Retinal pigment epithelial cell (primary cell): ENCODE measurements around the gene CD9.
"Not testable (repeated sequence)": the region's sequence is repeated elsewhere in the genome, so short reads cannot be mapped to it uniquely, and the experiment has no call there.

ENCODE experiments used
- DNase-seq: peaks from one replicate; pipeline ENCODE4 v3.0.0-alpha.2; 2010; ENCODE audit warnings: low read depth
- H3K4me3 ChIP-seq: 2 replicates; pipeline ENCODE4 v1.5.1; 2011; ENCODE audit warnings: mild to moderate bottlenecking, low read length, control low read depth, moderate library complexity
- TF ChIP-seq, protein P1 (sequence below): conservative IDR thresholded peaks from 2 replicates; pipeline ENCODE4 v1.5.1; 2011; ENCODE audit warnings: low read depth, low read length, control low read depth, inconsistent platforms

Gene CD9

DNA sequence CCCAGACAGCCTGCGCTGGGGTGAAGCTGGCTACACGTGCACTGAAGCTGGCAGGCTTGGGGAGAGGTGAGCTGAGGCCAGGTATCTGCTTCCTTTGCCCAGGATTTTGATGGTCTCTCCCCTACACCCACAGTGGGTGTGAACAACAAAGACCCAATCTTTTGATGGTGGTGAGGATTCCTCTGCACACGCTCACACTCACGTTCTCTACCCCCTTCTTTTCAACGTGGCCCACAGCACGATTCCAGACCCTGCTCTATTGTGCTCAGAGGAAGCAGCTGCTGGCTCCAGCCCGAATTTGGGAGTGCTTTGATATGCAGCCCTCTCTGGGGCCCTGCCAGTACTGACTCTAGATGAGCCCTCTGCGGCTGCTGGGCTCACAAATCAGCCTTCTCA is 4.9 kb downstream of the CD9 start:
- TF ChIP-seq, protein P1, sequence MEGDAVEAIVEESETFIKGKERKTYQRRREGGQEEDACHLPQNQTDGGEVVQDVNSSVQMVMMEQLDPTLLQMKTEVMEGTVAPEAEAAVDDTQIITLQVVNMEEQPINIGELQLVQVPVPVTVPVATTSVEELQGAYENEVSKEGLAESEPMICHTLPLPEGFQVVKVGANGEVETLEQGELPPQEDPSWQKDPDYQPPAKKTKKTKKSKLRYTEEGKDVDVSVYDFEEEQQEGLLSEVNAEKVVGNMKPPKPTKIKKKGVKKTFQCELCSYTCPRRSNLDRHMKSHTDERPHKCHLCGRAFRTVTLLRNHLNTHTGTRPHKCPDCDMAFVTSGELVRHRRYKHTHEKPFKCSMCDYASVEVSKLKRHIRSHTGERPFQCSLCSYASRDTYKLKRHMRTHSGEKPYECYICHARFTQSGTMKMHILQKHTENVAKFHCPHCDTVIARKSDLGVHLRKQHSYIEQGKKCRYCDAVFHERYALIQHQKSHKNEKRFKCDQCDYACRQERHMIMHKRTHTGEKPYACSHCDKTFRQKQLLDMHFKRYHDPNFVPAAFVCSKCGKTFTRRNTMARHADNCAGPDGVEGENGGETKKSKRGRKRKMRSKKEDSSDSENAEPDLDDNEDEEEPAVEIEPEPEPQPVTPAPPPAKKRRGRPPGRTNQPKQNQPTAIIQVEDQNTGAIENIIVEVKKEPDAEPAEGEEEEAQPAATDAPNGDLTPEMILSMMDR = no peak
- DNase-seq = no peak
- no peak overlapping the region for H3K4me3 ChIP-seq

DNA sequence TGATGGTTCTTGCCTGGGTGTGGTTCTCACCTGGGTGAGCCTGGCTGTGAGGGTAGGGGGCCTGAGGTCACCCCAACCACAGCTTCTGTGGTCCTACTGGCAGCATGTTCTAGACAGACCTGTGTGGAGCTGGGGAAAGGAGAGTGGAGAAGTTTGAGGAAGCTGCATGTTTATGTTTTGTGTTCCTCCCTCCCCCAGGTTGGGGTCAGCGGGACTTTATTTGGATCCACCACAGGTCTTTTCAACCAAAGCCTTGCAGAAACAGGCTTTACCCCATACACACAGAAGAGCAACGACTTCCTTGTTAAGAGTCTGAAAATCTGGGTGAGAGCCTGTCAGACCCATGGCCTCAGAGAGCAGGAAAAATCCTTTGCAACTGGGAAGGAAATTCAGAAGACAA is 5.6 kb downstream of the CD9 start:
- TF ChIP-seq, protein P1 = no peak
- DNase-seq = no peak

DNA sequence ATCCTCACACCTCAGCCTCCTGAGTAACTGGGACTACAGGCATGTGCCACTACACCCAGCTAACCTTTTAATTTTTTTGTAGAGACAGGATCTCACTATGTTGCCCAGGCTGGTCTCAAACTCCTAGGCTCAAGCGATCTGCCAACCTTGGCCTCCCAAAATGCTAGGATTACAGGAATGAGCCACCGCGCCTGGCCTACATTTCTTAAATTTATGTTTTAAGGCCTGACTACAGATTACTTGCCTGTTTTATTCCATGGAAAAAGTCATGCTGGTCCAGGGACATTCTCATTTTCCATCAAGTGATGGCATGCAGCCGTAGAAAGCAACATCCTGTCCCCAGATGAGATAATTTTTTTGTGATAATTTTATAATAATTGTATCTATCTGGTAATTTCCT is 6.1 kb downstream of the CD9 start:
- H3K4me3 ChIP-seq = no peak overlapping the region
- TF ChIP-seq, protein P1 = no peak
- no peak for DNase-seq

More for the DNA sequence above, 5.6 kb downstream of the CD9 start:
- H3K4me3 ChIP-seq = no peak overlapping the region

DNA sequence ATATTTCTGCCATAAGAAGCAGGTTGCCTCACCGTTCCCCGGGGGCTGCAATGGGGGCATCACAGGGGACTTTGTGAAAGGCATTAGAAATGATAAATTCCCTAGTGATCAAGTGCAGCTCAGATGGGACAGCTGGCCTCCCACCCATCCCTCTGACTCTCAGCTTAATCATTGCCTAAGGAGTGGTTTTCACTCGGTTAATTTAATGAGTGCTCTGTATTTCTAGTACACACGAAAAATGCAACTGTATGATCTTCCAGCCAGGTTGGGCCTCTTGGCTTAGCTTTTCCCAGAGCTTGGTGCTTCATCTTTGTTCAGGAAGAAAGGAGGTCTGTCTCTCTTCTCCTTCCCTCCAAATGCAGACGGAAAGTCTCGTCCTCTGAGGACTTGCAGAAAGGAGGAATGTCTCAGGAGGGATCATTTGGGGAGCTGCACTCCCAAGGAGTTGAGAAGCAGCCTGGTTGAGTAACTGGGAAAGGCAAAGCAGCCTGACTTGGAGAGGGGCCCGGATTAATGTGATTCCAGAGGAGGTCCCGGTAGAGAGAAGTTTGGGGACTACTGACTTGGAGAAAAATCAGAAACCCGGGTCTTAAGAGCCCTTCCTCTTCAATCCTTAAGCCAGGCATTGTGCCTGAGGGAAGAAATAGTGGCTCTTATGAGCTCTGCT is 7.2 kb downstream of the CD9 start:
- TF ChIP-seq, protein P1 = no peak
- H3K4me3 ChIP-seq = no peak overlapping the region

DNA sequence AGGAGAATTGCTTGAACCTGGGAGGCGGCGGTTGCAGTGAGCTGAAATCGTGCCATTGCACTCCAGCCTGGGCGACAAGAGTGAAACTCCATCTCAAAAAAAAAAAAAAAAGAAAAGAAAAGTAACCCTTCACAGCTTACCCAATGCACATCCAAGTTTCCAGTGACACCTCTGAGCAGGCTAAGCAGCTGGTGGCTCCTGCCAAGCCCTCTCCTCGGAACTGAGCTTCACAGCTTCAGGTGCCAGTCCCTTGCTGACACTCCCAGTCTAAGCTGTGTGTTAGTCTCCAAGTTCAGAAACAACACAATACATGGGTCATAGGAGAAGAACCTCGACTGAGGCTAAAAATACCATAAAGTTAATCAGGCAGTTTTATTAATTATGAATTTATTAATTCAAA is 7.9 kb downstream of the CD9 start:
- TF ChIP-seq, protein P1 = no peak
- H3K4me3 ChIP-seq = no peak overlapping the region
- no peak for DNase-seq

More for the DNA sequence above, 7.2 kb downstream of the CD9 start:
- DNase-seq = no peak

DNA sequence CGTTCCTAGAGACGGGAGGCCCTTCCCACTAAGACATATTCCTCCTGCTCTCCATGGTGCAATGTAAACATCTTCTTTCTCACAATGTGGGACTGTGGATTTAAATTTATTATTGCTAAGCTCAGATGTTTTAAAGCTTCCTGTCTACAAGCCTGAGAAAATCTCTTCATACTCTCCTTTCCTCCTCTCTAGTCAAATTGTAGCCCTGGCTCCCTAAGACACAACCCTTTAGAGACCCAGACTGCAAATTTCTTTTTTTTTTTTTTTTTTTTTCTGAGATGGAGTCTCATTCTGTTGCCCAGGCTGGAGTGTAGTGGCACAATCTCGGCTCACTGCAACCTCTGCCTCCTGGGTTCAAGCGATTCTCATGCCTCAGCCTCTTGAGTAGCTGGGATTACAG is 9.2 kb downstream of the CD9 start:
- not testable (repeated sequence) for H3K4me3 ChIP-seq, DNase-seq

DNA sequence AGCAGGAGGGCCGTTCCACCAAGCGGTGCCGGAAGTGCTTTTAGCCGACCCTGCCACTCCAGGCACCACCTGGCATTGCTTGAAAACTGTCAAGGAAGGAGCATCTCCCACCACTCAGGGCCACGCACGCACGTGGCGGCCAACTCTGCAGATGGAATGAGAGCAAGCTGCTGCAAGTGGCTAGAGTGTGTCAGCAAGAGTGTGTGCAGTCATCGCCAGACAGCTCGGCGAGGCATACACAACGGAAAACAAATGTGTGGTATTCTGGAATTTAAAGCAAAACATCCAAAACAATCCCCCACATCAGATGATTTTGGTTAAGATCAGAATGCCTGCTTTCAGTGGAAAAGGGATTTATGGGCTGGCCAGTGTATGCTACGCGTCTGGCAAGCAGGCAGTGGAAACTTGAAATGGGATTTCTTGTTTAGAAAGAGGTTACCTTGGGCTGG is 11.2 kb downstream of the CD9 start:
- no peak overlapping the region for H3K4me3 ChIP-seq

More for the DNA sequence above, 11.2 kb downstream of the CD9 start:
- TF ChIP-seq, protein P1 = no peak
- DNase-seq = no peak
